ENCODE results near the gene SEPTIN5.
"Not testable (repeated sequence)": the region's sequence is repeated elsewhere in the genome, so short reads cannot be mapped to it uniquely, and the experiment has no call there.

Gene SEPTIN5

DNA sequence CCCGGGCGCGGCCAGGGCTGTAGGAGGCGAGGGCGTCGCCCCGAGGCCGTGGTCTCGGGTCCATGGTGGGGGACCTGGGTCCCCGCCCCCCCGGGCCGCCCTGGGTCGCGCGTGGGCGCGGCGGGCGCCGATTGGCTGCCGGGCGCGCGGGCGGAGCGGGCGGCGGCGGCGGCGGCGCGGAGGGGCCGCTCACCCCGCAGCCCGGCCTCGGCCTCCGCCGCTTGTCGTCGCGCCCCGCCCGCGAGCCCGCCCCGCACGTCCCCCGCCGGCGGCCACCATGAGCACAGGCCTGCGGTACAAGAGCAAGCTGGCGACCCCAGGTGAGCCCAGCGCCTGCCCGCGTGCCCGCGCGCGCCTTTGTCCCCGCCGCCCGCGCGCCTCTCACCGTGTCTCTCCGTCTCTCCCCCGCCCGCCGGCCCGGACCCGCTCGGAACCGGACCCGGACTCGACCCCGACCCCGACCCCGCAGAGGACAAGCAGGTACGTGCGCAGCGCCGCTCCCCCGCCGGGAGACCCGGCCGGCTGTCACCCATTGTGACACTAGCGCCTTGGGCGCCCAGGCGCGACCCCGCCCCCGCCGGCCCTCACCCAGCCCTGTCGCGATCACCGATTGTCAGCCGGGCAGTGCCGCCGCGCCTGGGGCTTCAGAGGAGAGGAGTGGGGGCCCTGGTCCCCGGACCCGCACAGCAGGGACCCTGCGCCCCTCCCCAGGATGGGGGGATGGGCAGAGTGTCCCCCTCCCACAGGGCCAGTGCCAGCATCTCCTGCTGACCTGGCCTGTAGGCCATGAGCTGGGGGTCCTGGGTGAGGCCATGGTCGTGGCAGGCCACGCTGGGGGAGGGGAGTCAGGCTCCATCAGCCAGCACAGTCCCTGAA lies at the start of gene SEPTIN5:
Gene SEPTIN5 (plus strand): TSS at position 192 of the 876 bp plus-strand sequence. CDS start 86 bp downstream, at position 278.
- no peak for DNase-seq

DNA sequence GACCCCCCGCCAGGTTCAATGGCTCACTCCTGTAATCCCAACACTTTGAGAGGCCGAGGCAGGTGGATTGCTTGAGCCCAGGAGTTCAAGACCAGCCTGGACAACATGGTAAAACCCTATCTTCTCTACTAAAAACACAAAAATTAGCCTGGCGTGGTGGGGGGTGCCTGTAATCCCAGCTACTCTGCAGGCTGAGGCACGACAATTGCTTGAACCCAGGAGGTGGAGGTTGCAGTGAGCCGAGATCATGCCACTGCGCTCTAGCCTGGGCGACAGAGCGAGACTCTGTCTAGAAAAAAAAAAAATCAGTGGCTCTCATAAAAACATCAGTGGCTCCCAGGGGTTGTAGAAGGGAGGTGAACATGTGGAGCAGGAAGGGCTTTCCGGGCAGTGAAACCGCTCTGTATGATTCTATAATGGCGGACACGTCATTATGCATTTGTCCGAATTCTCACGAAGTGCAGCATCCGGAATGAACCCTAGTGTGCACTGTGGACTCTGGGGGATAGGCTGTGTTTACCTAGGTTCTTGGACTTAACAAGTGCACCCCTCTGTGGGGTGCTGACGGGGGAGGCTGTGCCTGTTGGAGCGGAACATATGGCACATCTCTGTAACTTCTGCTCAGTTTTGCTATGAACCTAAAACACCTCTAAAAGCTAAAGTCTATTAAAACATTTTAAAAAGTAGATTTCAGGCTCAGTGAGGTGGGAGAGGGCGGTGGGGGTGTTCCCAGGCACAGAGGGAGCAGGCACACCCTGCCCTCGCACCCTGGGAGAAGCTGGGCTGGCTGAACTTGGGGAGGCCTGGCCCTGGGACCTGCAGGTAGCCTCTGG lies 49.1 kb upstream of the SEPTIN5 start:
- no peak for DNase-seq

DNA sequence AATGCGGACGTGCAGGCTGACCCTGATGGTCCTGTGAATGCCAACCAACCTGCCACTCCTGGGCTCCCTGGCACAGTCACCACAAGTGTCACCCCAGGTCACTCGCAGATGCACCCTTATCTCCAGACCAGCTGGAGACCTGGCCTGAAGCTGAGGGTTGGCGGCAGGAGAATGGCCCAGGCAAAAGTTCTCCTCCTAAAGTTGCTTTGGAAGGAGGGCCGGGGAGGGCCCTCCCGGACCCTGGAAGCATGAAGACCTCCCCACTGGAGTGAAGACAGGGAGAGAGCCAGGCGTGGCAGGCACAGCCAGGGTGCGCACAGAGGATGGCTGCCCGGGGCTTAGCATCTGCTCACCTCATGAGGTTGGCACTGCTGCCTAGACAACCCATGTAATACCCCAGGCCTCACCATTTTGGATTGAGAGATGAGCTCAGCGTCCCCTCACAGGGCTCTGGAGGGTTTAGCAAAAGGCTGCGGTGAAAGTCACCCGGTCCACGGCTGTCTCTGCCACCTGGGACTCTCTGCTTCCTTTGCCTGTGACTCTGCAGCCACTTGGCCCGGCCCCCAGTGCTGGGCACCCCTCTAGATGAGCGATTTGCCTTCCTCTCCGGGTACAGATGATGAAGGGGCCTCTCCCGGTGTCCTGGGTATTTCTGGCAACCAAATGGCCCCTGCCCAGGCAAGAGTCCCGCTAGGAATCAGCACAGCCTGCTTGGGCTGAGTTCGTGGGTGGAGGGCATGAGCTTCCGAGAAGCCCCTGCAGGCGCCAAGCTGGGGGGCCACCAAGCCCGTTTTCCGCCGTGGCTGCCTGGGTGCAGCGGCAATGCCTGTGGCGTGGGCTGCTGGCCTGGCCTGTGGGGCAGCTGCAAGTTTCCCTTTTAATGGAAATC lies 48.3 kb upstream of the SEPTIN5 start:
- no peak for DNase-seq

DNA sequence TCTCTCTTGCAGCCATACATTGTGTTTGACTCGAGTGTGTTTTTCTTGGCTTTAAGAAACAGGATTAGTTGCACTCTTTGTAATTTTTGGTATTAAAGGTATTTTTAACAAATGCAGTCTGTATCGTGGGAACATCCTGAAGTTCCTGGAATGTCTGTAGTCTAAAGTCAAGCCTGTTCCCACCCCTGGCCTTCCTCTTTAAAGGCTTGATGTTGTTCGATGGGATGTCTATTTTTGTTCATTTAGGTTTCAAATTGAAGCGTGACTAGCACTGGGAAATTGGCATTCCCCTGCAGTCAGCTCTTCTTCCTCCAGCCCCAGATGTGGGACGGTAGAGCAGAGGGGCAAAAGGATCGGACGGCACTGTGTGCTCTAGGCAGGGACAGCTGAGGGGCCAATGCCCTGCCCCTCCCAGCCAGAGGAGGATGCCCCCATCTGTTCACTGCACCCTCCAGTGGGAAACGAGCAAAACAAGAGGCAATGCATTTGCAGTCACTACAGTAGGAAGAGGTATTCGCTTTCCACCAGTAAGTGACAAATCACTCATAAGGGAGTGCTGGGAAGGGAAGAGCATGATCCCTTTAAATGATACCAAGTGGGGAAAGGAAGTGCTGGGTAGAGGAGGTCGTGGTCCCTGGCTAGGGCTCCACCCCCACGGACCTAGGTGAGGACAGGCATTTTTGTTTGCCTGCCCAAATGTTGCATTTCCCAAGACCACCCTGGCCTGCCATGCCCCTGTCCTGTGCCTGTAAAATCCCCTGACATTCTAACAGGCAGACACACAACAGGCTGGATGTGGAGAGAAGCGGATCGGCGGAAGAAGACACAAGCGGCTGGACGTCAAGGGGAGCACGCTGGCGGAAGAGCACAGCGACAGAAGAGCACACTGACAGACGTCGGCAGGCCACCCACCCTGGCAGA lies 47.4 kb upstream of the SEPTIN5 start:
- DNase-seq, result no peak

DNA sequence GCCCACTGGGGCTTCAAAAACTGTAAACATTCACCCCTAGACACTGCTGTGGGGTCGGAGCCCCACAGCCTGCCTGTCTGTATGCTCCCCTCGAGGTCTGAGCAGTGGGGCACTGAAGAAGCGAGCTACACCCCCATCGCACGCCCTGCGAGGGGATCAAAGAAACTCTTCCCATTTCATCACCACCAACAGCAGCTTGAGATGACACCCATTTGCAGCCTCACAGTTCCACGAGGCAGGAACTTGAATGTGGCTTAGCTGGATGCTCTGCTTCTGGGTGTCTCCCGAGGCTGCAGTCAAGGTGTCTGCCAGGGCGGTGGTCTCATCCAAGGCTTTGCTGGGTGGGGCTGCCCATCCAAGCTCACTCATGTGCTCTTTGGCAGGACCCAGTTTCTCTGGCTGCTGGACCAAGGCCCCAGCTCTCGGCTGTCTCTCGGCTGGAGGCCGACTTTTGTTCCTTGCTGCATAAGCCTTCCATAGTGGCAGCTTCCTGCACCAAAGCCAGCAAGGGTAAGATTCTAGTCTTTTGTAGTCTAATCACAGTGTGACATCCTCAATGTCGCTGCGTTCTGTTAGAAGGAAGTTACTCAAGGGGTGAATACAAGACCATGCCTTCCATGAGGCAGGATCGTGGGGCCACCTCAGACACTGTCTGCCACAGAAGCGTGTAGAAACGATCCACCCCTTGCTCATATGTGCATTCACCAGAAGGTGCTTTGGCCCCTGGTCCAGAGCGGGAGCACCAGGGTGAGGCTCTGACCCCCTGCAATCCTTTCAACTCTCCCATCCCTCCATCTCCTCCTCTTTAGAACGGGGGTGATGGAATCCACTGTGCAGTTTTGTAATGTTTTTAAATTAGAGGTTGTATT lies 46.2 kb upstream of the SEPTIN5 start:
- DNase-seq, result no peak

DNA sequence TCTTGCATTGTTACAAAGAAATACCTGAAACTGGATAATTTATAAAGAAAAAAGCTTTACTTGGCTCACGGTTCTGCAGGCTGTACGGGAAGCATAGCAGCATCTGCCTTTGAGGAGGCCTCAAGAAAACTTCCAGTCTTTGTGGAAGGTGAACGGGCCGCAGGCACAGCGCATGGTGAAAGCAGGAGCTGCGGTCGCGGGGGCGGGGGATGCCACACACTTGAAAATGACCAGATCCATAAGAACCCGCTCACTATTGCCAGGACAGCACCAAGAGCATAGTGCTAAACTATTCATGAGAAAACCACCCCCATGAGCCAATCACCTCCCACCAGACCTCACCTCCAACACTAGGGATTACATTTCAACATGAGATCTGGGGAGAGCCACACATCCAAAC lies 45.6 kb upstream of the SEPTIN5 start:
- DNase-seq, result no peak

DNA sequence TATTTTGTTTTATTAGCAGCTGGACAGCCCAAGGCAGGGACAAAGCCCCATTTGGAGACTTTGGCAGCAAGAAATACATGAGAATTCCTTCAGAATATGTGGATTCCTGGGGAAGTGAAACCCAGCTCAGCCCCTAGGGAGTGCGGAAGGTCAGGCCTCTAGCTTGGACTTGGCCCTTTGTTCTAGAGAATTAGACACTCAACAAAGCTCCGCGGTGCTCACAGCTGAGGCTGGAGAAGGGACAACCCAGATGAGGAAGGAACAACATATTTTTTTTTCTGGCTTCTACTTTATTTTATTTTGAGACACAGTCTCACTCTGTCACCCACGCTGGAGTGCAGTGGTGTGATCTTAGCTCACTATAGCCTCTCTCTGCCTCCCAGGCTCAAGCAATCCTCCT lies 44.7 kb upstream of the SEPTIN5 start:
- DNase-seq, result no peak

DNA sequence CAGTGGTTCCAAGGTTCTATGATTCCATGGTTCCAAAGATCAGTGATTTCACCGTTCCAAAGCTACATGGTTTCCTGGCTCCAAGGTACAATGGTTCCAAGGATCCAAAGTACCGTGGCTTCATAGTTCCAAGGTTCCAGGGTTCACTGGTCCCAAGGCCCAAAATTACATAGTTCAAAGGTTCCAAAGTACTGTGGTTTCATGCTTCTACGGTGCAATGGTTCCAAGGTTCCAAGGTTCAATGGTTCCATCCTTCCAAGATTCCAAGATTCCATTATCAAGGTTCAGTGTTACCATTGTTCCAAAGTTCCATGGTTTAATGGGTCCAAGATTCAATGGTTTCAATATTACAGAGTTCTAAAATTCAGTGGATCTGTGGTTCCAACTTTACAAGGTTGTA lies 43.0 kb upstream of the SEPTIN5 start:
- DNase-seq, result no peak

DNA sequence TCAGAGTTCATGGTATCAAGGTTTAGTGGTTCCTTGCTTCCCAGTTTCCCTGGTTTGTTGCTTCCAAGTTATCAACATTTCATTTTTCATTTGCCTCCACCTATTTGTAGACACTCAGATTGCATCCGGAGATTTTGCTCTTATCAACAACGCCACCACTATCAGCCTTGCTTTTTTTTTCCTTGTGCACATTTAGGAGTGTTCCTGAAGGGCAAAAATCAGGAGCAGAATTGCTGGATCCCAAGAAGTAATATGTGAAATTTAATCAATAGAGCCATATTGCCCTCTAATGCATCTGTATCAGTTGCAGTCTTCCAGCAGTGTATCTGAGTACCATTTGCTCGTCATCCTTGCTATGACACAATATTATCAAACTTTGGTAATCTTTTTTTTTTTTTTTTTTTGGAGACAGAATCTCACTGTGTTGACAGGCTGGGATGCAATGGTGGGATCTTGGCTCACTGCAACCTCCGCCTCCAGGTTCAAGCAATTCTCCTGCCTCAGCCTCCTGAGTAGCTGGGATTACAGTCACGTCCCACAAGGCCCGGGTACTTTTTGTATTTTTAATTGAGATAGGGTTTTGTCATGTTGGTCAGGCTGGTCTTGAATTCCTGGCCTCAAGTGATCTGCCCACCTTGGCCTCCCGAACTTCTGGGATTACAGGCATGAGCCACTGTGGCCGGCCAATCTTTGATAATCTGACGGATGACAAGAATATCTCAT lies 42.1 kb upstream of the SEPTIN5 start:
- no peak for DNase-seq

DNA sequence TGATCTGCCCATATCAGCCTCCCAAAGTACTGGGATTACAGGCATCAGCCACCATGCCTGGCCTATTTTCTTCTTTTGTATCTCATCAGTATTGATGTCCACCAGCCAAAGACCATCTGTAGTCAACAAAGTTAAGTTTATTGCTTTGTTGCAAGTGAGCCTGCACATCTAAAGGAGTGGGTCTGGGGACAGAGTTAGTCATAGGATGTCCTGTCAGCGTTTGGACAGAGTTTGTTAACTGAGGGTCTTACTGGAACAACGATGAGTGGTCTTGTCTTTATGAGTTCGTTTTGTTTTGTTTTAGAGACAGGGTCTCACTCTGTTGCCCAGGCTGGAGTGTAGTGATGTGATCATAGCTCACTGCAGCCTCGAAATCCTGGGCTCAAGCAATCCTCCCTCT lies 40.6 kb upstream of the SEPTIN5 start:
- no peak for DNase-seq

DNA sequence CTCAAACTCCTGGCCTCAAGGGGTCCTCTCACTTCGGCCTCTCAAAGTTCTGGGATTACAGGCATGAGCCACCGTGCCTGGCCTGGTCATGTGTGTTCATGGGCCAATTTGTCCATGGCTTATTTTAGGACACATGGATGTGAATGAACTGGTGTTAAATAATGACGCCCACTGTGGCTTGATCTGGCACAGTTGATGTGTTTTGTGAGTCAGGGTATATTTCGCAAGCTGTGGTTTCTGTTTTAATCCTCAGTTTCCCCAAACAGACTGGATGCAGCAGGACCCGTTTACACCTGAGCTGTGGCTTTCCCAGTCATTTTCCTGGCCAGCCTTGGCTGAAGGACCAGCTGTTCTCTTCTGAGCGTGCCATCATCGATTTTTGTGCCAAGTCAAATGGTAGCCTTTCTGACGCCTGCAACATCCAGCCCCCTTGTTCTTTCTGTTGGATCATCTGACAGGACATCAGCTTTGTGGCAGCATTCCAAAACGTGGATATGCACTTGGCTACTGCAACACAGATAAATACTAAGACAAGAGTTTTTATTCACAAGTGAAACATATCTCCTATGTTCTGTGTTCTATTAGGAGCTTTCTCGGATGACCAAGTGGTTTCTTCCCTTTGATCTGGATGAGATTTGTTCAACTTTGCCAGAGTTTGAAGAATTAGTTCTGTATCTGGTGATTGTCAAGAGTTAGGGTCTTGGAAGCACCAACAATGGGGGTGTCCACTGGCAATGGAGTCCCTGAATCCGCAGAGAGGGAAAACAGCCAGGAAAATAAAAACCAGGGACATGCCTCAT lies 40.0 kb upstream of the SEPTIN5 start:
- no peak for DNase-seq

DNA sequence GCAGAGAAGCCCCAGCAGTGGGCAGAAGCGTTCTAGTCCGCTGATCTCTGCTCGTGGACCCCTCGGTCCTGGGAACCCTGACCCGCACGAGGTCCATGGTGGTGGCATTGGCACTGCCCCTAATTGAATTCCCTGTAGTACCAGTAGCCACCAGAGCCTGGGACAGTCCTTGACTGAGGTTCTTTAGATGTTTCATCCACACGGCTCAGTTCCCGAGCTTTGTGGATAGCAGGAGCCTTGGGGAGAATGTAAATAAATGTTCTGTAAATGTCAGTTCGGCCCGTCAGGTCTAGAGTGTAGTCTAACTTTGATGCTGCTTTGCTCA lies 39.4 kb upstream of the SEPTIN5 start:
- no peak for DNase-seq

DNA sequence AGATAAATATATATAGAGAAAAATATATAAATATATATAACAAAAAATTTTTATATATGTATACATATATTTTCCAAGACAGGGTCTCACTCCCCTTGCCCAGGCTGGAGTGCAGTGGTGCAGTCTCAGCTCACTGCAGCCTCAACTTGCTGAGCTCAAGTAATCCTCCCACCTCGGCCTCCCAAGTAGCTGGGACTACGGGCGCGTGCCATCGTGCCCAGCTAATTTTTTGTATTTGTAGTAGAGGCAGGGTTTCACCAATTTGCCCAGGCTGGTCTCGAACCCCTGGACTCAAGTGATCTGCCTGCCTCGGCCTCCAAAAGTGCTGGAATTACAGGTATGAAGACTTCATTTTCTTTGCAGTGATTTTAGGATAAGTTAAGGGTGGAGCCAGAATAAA lies 38.9 kb upstream of the SEPTIN5 start:
- DNase-seq, result no peak

DNA sequence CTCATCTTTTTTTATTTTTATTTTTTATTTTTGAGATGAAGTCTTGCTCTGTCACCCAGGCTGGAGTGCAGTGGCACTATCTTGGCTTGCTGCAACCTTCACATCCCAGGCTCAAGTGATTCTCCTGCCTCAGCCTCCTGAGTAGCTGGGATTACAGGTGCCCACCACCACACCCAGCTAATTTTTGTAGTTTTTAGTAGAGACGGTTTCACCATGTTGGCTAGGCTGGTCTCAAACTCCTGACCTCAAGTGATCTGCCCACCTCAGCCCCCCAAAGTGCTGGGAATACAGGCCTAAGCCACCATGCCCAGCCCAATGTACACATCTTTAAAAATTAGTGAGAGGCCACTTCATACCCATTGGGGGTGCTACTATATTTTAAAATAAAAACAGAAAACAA lies 37.9 kb upstream of the SEPTIN5 start:
- DNase-seq, result not testable (repeated sequence)

DNA sequence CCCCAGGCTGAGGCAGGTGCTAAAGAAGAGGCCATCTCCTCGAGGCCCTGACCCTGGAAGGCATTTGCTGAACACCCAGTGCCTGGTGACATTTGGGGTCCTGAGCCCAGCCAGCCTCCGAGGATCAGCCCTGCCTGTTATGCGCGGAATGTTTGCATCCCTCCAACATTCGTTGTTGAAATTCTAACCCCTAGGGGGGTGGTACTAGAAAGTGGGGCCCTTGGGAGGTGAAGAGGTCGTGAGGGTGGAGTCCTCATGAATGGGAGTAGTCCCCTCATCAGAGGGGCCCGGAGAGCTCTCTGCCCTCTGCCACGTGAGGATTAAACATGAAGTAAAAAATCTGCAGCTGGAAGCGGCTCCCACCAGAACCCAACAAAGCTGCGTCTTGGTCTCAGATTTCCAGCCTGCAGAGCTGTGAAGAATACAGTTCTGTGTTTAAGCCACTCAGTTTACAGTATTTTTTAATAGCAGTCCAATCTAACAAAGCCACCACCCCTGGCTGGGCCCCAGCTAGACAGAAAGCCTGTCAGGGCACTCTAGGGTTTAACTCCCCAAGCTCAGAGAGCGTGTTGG lies 35.3 kb upstream of the SEPTIN5 start:
- DNase-seq, result no peak

DNA sequence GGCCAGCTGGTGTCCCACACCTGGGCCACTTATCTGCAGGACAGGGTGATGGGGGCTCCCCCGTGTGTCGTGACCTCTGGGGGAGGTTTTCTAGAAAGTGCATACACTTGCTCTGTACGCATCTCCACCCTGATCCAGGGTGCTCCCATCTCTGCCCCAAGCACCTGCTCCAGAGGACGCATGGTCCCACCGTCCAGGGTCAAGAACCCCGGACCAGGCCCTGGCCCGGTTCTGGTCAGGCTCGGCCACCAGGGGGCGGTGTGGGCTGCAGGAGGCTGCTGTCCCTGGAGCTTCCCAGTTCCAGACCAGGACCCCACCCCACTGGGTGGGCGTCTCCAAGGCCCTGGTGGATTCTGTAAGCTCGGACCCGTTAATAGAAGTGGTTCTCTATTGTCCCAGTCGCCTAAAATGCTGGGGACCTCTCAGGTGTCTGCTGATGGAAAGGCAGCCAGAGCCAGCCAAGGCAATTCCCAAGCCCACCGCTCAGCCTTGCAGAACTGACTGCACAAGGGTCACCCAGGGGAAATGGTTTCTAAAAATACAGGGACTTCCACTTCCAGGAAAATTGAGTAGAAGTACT lies 34.7 kb upstream of the SEPTIN5 start:
- peak; percentile 11 for DNase-seq

DNA sequence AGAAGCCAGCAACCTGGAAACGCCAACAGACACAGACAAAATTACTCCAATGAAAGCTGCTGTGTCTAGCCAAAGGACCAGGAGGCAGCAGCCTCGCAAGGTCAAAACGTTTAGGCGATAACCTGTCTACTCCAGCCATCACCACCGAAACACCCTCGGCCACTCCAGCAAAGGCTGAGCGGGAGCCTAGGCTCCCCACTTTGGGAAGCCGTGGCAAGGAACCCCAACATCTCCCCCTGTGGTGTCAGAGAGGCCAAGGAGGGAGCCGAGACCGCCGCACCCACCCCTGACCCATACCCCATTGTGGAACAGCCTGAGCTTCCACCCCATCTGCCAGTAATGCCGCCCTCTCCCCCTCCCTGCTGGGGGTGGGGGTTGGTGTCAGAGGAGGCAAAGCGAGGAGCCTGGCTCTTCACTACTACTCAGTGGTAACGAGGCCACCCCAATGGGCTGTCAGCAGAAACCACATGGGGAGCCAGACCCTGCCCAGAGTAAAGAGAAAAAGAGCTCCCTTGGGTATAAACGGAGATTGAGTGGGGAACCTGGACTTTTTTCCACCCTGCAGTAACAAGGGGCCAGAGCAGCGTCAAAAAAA lies 33.9 kb upstream of the SEPTIN5 start:
- DNase-seq, result no peak

All from hematopoietic multipotent progenitor cell treated with erythropoietin and hydrocortisone succinate and interleukin-3 and kit ligand, for 8 days (in vitro differentiated cells).